ENCODE data around the gene OSTM1. TPM values are rescaled to one million over a fixed set of nuclear protein-coding genes. Genes with fewer than 3 reads are reported as not detected.

The OSTM1 gene
- total RNA-seq, 1 donor from 2014 or later, result 19.1 TPM

DNA sequence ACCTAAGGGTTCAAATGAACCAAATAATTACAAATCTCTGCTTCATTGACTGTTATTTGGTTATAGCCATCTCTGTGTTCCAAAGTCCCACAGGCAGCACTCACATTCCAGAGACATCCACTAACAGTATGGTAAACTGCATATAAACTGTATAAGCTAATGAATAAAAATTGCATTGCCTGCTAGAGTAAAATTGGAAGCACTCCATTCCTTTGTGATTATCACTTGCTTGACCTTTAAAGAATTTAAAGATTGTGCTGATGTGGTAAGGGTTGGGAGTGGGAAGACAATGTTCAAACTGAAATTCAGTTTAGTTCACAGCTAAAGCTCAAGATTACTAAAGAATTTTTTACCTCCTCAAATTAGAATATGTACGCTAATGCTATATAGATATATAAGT is 31.0 kb upstream of the OSTM1 start:
- H3K4me3 ChIP-seq (ENCODE audit: low read depth, low read length), result no peak overlapping the region
- TF ChIP-seq, protein P1, sequence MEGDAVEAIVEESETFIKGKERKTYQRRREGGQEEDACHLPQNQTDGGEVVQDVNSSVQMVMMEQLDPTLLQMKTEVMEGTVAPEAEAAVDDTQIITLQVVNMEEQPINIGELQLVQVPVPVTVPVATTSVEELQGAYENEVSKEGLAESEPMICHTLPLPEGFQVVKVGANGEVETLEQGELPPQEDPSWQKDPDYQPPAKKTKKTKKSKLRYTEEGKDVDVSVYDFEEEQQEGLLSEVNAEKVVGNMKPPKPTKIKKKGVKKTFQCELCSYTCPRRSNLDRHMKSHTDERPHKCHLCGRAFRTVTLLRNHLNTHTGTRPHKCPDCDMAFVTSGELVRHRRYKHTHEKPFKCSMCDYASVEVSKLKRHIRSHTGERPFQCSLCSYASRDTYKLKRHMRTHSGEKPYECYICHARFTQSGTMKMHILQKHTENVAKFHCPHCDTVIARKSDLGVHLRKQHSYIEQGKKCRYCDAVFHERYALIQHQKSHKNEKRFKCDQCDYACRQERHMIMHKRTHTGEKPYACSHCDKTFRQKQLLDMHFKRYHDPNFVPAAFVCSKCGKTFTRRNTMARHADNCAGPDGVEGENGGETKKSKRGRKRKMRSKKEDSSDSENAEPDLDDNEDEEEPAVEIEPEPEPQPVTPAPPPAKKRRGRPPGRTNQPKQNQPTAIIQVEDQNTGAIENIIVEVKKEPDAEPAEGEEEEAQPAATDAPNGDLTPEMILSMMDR (conservative IDR thresholded peaks at IDR 0.05; ENCODE audit: low read depth, low read length), result no peak
- DNase-seq (ENCODE audit: low read depth), result no peak

DNA sequence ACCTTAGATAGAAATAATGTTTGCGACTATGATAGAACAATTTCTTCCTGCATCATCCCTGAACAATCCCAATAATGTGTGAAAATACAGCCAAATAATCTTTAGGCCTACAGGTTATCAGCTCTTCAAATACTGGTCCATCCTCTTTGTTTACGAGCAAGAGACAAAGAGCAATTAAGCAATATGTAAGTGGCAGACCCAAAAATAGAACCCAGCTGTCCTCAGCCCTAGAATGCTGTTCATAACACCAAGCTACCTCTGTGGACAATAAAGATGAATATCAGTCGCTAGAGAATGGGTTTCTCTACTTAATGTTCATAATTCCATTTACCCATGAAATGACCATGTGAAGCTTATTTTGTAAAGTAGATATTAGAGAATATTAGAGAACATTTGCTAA is 28.4 kb upstream of the OSTM1 start:
- TF ChIP-seq, protein P1 (conservative IDR thresholded peaks at IDR 0.05; ENCODE audit: low read depth, low read length), result no peak
- no peak overlapping the region for H3K4me3 ChIP-seq (ENCODE audit: low read depth, low read length)
- no peak for DNase-seq (ENCODE audit: low read depth)

DNA sequence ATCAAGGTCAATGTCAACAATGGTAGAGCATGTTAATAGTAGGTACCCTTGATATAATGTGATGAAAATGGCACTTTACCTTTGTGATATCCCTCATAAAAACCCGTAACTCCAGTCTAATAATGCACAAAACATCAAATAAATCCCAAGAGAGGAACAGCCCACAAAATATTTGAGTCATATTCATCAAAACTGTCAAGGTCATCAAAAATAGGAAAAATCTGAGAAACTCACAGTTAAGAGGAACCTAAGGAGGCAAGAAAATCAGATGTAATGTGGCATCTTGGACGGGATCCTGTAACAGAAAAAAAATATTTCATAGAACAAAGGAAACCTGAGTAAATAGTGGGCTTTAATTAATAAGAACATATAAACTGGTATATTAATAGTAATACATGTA is 25.5 kb upstream of the OSTM1 start:
- TF ChIP-seq, protein P1 (conservative IDR thresholded peaks at IDR 0.05; ENCODE audit: low read depth, low read length), result no peak
- no peak for DNase-seq (ENCODE audit: low read depth)
- H3K4me3 ChIP-seq (ENCODE audit: low read depth, low read length), result no peak overlapping the region

DNA sequence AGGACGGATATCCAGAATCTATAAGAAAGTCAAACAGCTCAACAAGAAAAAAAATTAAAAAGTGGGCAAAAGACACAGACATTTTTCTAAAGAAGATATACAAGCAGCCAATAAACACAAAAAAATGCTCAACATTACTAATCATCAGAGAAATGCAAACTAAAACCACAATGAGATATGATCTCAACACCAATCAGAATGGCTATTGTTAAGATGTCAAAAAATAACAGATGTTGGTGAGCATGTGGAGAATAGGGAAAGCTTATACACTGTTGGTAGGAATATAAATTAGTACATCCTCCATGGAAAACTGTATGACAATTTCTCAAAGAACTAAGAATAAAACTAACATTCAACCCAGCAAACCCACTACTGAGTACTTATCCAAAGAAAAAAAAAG is 23.3 kb upstream of the OSTM1 start:
- no peak for DNase-seq (ENCODE audit: low read depth)
- TF ChIP-seq, protein P1 (conservative IDR thresholded peaks at IDR 0.05; ENCODE audit: low read depth, low read length), result no peak
- H3K4me3 ChIP-seq (ENCODE audit: low read depth, low read length), result no peak overlapping the region

DNA sequence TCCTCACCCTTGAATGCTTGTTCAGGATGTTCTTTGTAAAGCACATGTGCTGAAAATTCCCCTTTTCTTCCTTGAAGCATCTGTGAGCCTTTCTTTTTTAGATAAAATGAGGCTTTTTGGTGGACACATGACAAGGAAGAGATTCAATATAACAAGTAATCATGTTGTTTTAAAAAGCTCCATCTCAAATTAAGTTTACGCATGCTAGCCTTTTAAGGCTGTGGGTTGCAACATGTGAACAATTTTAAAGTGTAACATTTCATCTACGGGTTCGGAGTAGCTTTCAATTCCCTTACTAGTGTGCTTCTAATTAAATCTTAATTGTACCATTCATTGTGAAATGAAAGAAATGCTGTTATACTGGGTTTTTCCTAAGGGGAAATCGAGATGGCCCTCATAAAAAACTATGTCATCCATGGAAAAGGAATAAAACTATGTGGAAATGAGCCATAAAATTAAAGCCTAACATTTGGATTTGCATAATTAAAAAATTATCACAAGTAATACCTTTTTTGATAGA is 19.3 kb upstream of the OSTM1 start:
- TF ChIP-seq, protein P1 (conservative IDR thresholded peaks at IDR 0.05; ENCODE audit: low read depth, low read length), result no peak
- no peak for DNase-seq (ENCODE audit: low read depth)
- no peak overlapping the region for H3K4me3 ChIP-seq (ENCODE audit: low read depth, low read length)

DNA sequence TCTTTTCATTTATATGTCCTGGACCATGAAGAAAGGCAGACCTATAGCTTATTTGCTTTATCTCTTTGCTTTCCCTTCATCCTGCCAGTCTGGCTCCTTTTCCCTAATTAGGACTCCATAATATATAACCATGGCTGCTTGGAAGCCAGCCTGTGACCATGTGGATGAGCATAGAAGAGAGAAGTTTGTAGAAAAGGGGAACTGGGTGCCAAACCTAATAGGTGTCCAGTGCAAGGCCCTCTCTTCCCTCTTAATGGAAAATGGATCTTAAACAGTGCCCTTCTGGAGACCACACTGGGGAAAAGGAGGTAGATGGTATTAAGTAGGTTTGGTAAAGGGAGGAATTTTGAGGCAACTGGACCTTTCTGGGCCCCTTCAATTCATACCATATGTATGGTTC is 16.7 kb upstream of the OSTM1 start:
- TF ChIP-seq, protein P1 (conservative IDR thresholded peaks at IDR 0.05; ENCODE audit: low read depth, low read length), result no peak
- DNase-seq (ENCODE audit: low read depth), result no peak
- H3K4me3 ChIP-seq (ENCODE audit: low read depth, low read length), result no peak overlapping the region

DNA sequence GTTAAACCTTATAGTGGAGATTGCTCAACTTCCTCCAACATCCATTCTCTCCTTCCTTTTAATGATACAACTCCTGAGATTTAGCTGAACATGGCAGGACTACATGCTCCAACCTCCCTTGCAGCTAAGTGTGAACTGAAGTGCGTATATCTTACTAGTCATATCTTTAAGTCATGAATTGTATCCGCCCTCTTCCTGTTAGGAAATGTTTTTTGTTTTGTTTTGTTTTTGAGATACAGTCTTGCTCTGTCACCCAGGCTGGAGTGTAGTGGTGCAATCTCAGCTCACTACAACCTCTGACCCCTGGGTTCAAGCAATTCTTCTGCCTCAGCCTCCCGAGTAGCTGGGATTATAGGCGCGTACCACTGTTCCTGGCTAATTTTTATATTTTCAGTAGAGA is 8.8 kb upstream of the OSTM1 start:
- no peak for DNase-seq (ENCODE audit: low read depth)
- no peak overlapping the region for H3K4me3 ChIP-seq (ENCODE audit: low read depth, low read length)
- TF ChIP-seq, protein P1 (conservative IDR thresholded peaks at IDR 0.05; ENCODE audit: low read depth, low read length), result no peak

Measured in epithelial cell of proximal tubule (primary cell).